IPS-15b (cell line): ENCODE data around the gene GUCA2A.
"Not testable (repeated sequence)": the region's sequence is repeated elsewhere in the genome, so short reads cannot be mapped to it uniquely, and the experiment has no call there.

ENCODE experiments used
- H3K27me3 ChIP-seq: one replicate; pipeline ENCODE4 v1.6.1; 2013; ENCODE audit warnings: low read length; ENCODE audit not compliant: control insufficient read depth, insufficient read depth
- H3K36me3 ChIP-seq: one replicate; pipeline ENCODE4 v1.6.1; 2013; ENCODE audit warnings: low read length; ENCODE audit not compliant: control insufficient read depth, insufficient read depth
- H3K4me1 ChIP-seq: one replicate; pipeline ENCODE4 v1.6.1; 2013; ENCODE audit warnings: mild to moderate bottlenecking, low read length; ENCODE audit not compliant: control insufficient read depth, insufficient read depth
- H3K4me3 ChIP-seq: one replicate; pipeline ENCODE4 v1.5.1; 2013; ENCODE audit warnings: low read depth, low read length
- H3K9ac ChIP-seq: one replicate; pipeline ENCODE4 v1.6.1; 2013; ENCODE audit warnings: low read depth, mild to moderate bottlenecking, low read length
- H3K9me3 ChIP-seq: one replicate; pipeline ENCODE4 v1.6.1; 2013; ENCODE audit warnings: mild to moderate bottlenecking, low read length; ENCODE audit not compliant: control insufficient read depth, insufficient read depth

The GUCA2A gene

GRCh38 chr1:42164551-42165420, at the start of gene GUCA2A:
Gene GUCA2A (minus strand): TSS chr1:42164745. CDS start chr1:42164712, 33 bp downstream.
- no peaks in the 10 kb centered on the region for H3K27me3 ChIP-seq
- no peak within 1 kb of the TSS for H3K9ac ChIP-seq
- no peaks in the 10 kb centered on the region for H3K4me1 ChIP-seq
- H3K4me3 ChIP-seq, result no peak within 1 kb of the TSS
- H3K36me3 ChIP-seq, result no peaks in the 10 kb centered on the region
- H3K9me3 ChIP-seq, result no peaks in the 10 kb centered on the region

GRCh38 chr1:42211224-42211623, 46.7 kb upstream of the GUCA2A start:
- peaks cover 6% of the 10 kb centered on the region for H3K4me1 ChIP-seq
- no peaks in the 10 kb centered on the region for H3K27me3 ChIP-seq
- H3K36me3 ChIP-seq, result no peaks in the 10 kb centered on the region
- H3K4me3 ChIP-seq, result no peak overlapping the region
- no peaks in the 10 kb centered on the region for H3K9me3 ChIP-seq
- H3K9ac ChIP-seq, result no peak overlapping the region

- Histone ChIP-seq H3K9me3 (no peaks in the 10 kb centered on the region), H3K9ac (no peak overlapping the region), H3K27me3 (no peaks in the 10 kb centered on the region), H3K4me3 (no peak overlapping the region), H3K4me1 (peaks cover 6% of the 10 kb centered on the region), H3K36me3 (no peaks in the 10 kb centered on the region)
Measured at GRCh38 chr1:42210421-42211133, 46.0 kb upstream of the GUCA2A start.

GRCh38 chr1:42209526-42210251, 45.1 kb upstream of the GUCA2A start:
- no peaks in the 10 kb centered on the region for H3K9me3 ChIP-seq
- no peak overlapping the region for H3K4me3 ChIP-seq
- peaks cover 6% of the 10 kb centered on the region for H3K4me1 ChIP-seq
- no peaks in the 10 kb centered on the region for H3K27me3 ChIP-seq
- H3K36me3 ChIP-seq, result no peaks in the 10 kb centered on the region
- H3K9ac ChIP-seq, result no peak overlapping the region

- not testable (repeated sequence) for H3K36me3 ChIP-seq, H3K4me1 ChIP-seq
Measured at GRCh38 chr1:42206930-42207329, 42.4 kb upstream of the GUCA2A start.

GRCh38 chr1:42206164-42206563, 41.6 kb upstream of the GUCA2A start:
- no peak overlapping the region for H3K9ac ChIP-seq
- H3K36me3 ChIP-seq, result no peaks in the 10 kb centered on the region
- H3K27me3 ChIP-seq, result no peaks in the 10 kb centered on the region
- H3K9me3 ChIP-seq, result no peaks in the 10 kb centered on the region
- H3K4me3 ChIP-seq, result no peak overlapping the region
- no peaks in the 10 kb centered on the region for H3K4me1 ChIP-seq

More at GRCh38 chr1:42206930-42207329, 42.4 kb upstream of the GUCA2A start:
- not testable (repeated sequence) for H3K4me3 ChIP-seq, H3K27me3 ChIP-seq, H3K9me3 ChIP-seq, H3K9ac ChIP-seq

- no peaks in the 10 kb centered on the region for H3K9me3 ChIP-seq
- no peak overlapping the region for H3K4me3 ChIP-seq
- H3K4me1 ChIP-seq, result no peaks in the 10 kb centered on the region
- no peaks in the 10 kb centered on the region for H3K27me3 ChIP-seq
- H3K9ac ChIP-seq, result no peak overlapping the region
- peaks cover 3% of the 10 kb centered on the region for H3K36me3 ChIP-seq
Measured at GRCh38 chr1:42201986-42202385, 37.4 kb upstream of the GUCA2A start.

- H3K36me3 ChIP-seq, result peaks cover 3% of the 10 kb centered on the region
- no peak overlapping the region for H3K4me3 ChIP-seq
- no peaks in the 10 kb centered on the region for H3K4me1 ChIP-seq
- H3K27me3 ChIP-seq, result no peaks in the 10 kb centered on the region
- H3K9me3 ChIP-seq, result no peaks in the 10 kb centered on the region
- H3K9ac ChIP-seq, result no peak overlapping the region
Measured at GRCh38 chr1:42198251-42198650, 33.7 kb upstream of the GUCA2A start.

- Histone ChIP-seq H3K9ac (no peak overlapping the region), H3K4me1 (no peaks in the 10 kb centered on the region), H3K4me3 (no peak overlapping the region), H3K9me3 (no peaks in the 10 kb centered on the region), H3K27me3 (no peaks in the 10 kb centered on the region), H3K36me3 (peaks cover 8% of the 10 kb centered on the region)
Measured at GRCh38 chr1:42195841-42196240, 31.3 kb upstream of the GUCA2A start.

- Histone ChIP-seq H3K9ac (no peak overlapping the region), H3K4me3 (no peak overlapping the region), H3K4me1 (no peaks in the 10 kb centered on the region), H3K36me3 (peaks cover 7% of the 10 kb centered on the region), H3K9me3 (no peaks in the 10 kb centered on the region), H3K27me3 (no peaks in the 10 kb centered on the region)
Measured at GRCh38 chr1:42192106-42192505, 27.6 kb upstream of the GUCA2A start.

- Histone ChIP-seq H3K4me1 (no peaks in the 10 kb centered on the region), H3K27me3 (no peaks in the 10 kb centered on the region), H3K9me3 (no peaks in the 10 kb centered on the region), H3K4me3 (no peak overlapping the region), H3K36me3 (peaks cover 5% of the 10 kb centered on the region), H3K9ac (no peak overlapping the region)
Measured at GRCh38 chr1:42191319-42191718, 26.8 kb upstream of the GUCA2A start.
